Astrocyte (in vitro differentiated cells and primary cell): ENCODE data around the gene PHKG2. TPM values are rescaled to one million over a fixed set of nuclear protein-coding genes. Genes with fewer than 3 reads are reported as not detected.
A peak's percentile ranks its signal among the peaks of the same experiment; 100 is the strongest.

Experiments
- DNase-seq: peaks from one replicate; pipeline ENCODE4 v3.0.0-alpha.2; 2010; ENCODE audit warnings: low read depth
- FAIRE-seq: peaks from 2 replicates; lab custom pipeline; 2011; peaks lifted over from hg19 to GRCh38; lab: Jason Lieb, UNC
- H2AFZ ChIP-seq: 2 replicates; pipeline ENCODE4 v1.6.0; 2012; ENCODE audit warnings: low read depth, low read length, inconsistent platforms
- H3K27ac ChIP-seq: 2 replicates; pipeline ENCODE4 v1.5.1; 2011; ENCODE audit warnings: low read depth, low read length, inconsistent platforms
- H3K27me3 ChIP-seq: 2 replicates; pipeline ENCODE4 v1.6.0; 2011; ENCODE audit warnings: low read length, inconsistent platforms; ENCODE audit not compliant: insufficient read depth
- H3K36me3 ChIP-seq: 2 replicates; pipeline ENCODE4 v1.5.1; 2011; ENCODE audit warnings: low read length, inconsistent platforms; ENCODE audit not compliant: insufficient read depth
- H3K4me1 ChIP-seq: 2 replicates; pipeline ENCODE4 v1.5.1; 2011; ENCODE audit warnings: low read length, inconsistent platforms; ENCODE audit not compliant: insufficient read depth
- H3K4me2 ChIP-seq: 2 replicates; pipeline ENCODE4 v1.6.0; 2012; ENCODE audit warnings: low read length, inconsistent platforms
- H3K4me3 ChIP-seq: 2 replicates; pipeline ENCODE4 v1.5.1; 2011; ENCODE audit warnings: low read depth, mild to moderate bottlenecking, low read length, inconsistent platforms; ENCODE audit not compliant: insufficient read depth
- H3K79me2 ChIP-seq: 2 replicates; pipeline ENCODE4 v1.6.0; 2012; ENCODE audit warnings: mild to moderate bottlenecking, low read length, inconsistent platforms; ENCODE audit not compliant: insufficient read depth
- H3K9ac ChIP-seq: 2 replicates; pipeline ENCODE4 v1.6.0; 2012; ENCODE audit warnings: mild to moderate bottlenecking, low read length, inconsistent platforms
- H3K9me3 ChIP-seq: 2 replicates; pipeline ENCODE4 v1.5.1; 2012; ENCODE audit warnings: low read depth, mild to moderate bottlenecking, low read length, inconsistent platforms; ENCODE audit not compliant: insufficient read depth
- H4K20me1 ChIP-seq: 2 replicates; pipeline ENCODE4 v1.6.0; 2012; ENCODE audit warnings: low read length, inconsistent platforms; ENCODE audit not compliant: insufficient read depth
- H3K27ac Mint-ChIP-seq: one replicate; pipeline ENCODE4 v1.8.0; 2021; ENCODE audit warnings: mild to moderate bottlenecking, mixed read lengths; ENCODE audit not compliant: unreplicated experiment
- H3K27me3 Mint-ChIP-seq: one replicate; pipeline ENCODE4 v1.8.0; 2021; ENCODE audit warnings: low read depth, mixed read lengths; ENCODE audit not compliant: unreplicated experiment
- H3K36me3 Mint-ChIP-seq: one replicate; pipeline ENCODE4 v1.8.0; 2021; ENCODE audit warnings: low read depth, mixed read lengths; ENCODE audit not compliant: unreplicated experiment
- H3K4me1 Mint-ChIP-seq: one replicate; pipeline ENCODE4 v1.8.0; 2021; ENCODE audit warnings: low read depth, mixed read lengths; ENCODE audit not compliant: unreplicated experiment
- H3K4me3 Mint-ChIP-seq: one replicate; pipeline ENCODE4 v1.8.0; 2021; ENCODE audit warnings: mild to moderate bottlenecking, moderate library complexity, mixed read lengths; ENCODE audit not compliant: unreplicated experiment
- H3K9me3 Mint-ChIP-seq: one replicate; pipeline ENCODE4 v1.8.0; 2021; ENCODE audit warnings: mild to moderate bottlenecking, mixed read lengths; ENCODE audit not compliant: unreplicated experiment
- CTCF ChIP-seq: IDR thresholded peaks from 2 replicates; pipeline ENCODE4 v1.5.1; 2011; ENCODE audit warnings: low read depth, mild to moderate bottlenecking, inconsistent platforms, low read length, moderate library complexity; ENCODE audit not compliant: insufficient read depth
- EZH2 ChIP-seq: IDR thresholded peaks from 2 replicates; pipeline ENCODE4 v1.6.1; 2012; ENCODE audit warnings: mild to moderate bottlenecking, low read length, inconsistent platforms; ENCODE audit not compliant: insufficient read depth
- total RNA-seq: library from RNA; stranded (reverse); gene quantifications from 2 replicates; pipeline ENCODE4 v1.2.1, GENCODE V29; 2021

The PHKG2 gene
- total RNA-seq, 1 donor from 2014 or later, result 34.2 TPM

- Mint-ChIP-seq H3K4me3 (peak within 1 kb of the TSS; percentile 90), H3K9me3 (no peaks in the 10 kb centered on the region), H3K27ac (peak within 1 kb of the TSS; percentile 81), H3K36me3 (peaks cover 7% of the 10 kb centered on the region), H3K27me3 (peaks cover 7% of the 10 kb centered on the region), H3K4me1 (peaks cover 4% of the 10 kb centered on the region)
- Histone ChIP-seq H4K20me1 (peaks cover 19% of the 10 kb centered on the region), H3K27me3 (no peaks in the 10 kb centered on the region), H2AFZ (peak within 1 kb of the TSS; percentile 93), H3K27ac (peak within 1 kb of the TSS; percentile 83), H3K4me2 (peak within 1 kb of the TSS; percentile 99), H3K79me2 (peaks cover 46% of the 10 kb centered on the region), H3K4me1 (peaks cover 12% of the 10 kb centered on the region), H3K9me3 (no peaks in the 10 kb centered on the region), H3K4me3 (peak within 1 kb of the TSS; percentile 87), H3K36me3 (no peaks in the 10 kb centered on the region), H3K9ac (peak within 1 kb of the TSS; percentile 96)
- TF ChIP-seq CTCF (no peak), EZH2 (no peak)
- DNase-seq (peak; percentile 50), FAIRE-seq (no peak)
Measured at GRCh38 chr16:30786936-30787612, 38.8 kb downstream of the PHKG2 start, which contains the start of gene ZNF629. Gene ZNF629 (minus strand): TSS chr16:30787205. CDS start chr16:30784482, 2,723 bp downstream.

GRCh38 chr16:30787613-30788378 lies 39.6 kb downstream of the PHKG2 start:
- no peak for DNase-seq
- H4K20me1 ChIP-seq, result peaks cover 13% of the 10 kb centered on the region
- H3K27ac Mint-ChIP-seq, result peak overlapping the region; percentile 81
- no peaks in the 10 kb centered on the region for H3K9me3 Mint-ChIP-seq
- peak overlapping the region; percentile 93 for H2AFZ ChIP-seq
- TF ChIP-seq EZH2, result no peak
- TF ChIP-seq CTCF, result no peak
- H3K4me1 ChIP-seq, result peaks cover 12% of the 10 kb centered on the region
- H3K27me3 Mint-ChIP-seq, result peaks cover 11% of the 10 kb centered on the region
- peaks cover 4% of the 10 kb centered on the region for H3K4me1 Mint-ChIP-seq
- H3K27me3 ChIP-seq, result no peaks in the 10 kb centered on the region
- peak overlapping the region; percentile 99 for H3K4me2 ChIP-seq
- H3K9ac ChIP-seq, result peak overlapping the region; percentile 96
- H3K9me3 ChIP-seq, result no peaks in the 10 kb centered on the region
- FAIRE-seq, result no peak
- peaks cover 39% of the 10 kb centered on the region for H3K79me2 ChIP-seq
- peak overlapping the region; percentile 87 for H3K4me3 ChIP-seq
- peaks cover 7% of the 10 kb centered on the region for H3K36me3 Mint-ChIP-seq
- H3K4me3 Mint-ChIP-seq, result peak overlapping the region; percentile 86
- H3K36me3 ChIP-seq, result no peaks in the 10 kb centered on the region
- H3K27ac ChIP-seq, result peak overlapping the region; percentile 83
